Right lung (tissue), 5 donors: ENCODE data around the gene COL1A2. TPM values are rescaled to one million over a fixed set of nuclear protein-coding genes. Genes with fewer than 3 reads are reported as not detected.

ENCODE experiments used
- DNase-seq, 2 donors: peaks; one replicate each; pipeline ENCODE4 v3.0.0-alpha.2; 2013
- polyA plus RNA-seq, 5 donors: library from polyadenylated mRNA; unstranded; fragments of 120-200 nt; gene quantifications; one replicate each; pipeline versions ENCODE4 v1.2.1 to v1.2.3, GENCODE V29; 2013; ENCODE audit warnings: inconsistent platforms in 1 of 5, low replicate concordance in 1 of 5; ENCODE audit not compliant: insufficient read length in 5 of 5, insufficient read depth in 1 of 5

Gene COL1A2
- polyA plus RNA-seq, 5 donors = 1,095 to 1,229 (median 1,203) TPM

DNA sequence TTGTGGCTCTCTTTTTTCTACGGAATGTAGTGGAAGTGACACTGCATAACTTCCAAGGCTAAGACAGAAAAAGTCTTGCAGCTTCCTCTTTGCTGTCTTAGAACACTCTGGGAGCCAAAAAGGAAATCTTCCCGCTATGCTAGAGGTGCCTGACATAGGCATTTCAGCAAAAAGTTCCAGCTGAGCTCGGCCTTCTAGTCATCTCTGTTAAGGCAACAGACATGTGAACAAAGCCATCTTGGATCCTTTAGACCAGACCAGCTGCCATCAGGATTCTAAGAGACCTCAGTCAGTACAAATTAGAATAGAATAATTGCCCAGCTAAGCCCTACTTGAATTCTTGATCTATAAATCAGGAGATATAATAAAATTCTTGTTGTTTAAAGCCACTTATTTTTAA lies 16.3 kb upstream of the COL1A2 start:
- DNase-seq = no peak

DNA sequence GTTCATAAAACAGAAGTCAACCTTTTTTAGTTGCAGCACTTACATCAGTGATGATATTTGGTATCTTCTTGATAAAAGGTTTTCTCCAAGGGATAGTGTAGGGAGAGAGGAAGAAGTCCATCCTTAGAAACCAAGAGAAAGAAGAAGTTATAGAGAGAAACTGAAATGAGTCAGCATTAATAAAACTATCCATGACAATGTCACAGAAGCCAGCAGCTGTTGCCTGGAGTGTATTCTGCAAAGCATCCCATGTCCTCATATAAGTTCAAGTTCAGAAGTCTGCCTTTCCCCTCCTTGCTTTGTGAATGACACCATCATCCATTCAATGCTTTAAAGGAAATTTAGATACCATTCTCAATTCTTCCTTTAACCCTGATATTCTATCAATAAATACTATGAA lies 14.4 kb upstream of the COL1A2 start:
- DNase-seq = no peak

DNA sequence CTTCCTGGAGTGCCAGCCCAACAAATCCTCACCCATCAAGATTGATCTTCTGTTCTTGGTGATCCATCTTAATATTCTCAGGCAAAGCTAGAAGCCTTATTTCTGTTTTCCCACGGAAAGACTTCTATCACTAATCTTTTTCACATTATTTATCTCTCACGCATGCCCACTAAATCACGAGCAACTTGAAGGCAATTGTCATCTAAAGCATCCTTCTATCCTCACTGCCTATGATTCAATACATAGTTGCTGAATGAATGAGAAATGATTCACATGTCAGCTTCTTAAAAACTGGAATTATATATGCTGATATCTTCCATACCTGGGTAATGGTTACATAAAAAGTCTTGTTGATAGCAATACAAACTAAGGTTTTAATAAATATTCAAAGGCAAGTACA lies 12.6 kb upstream of the COL1A2 start:
- DNase-seq = no peak

DNA sequence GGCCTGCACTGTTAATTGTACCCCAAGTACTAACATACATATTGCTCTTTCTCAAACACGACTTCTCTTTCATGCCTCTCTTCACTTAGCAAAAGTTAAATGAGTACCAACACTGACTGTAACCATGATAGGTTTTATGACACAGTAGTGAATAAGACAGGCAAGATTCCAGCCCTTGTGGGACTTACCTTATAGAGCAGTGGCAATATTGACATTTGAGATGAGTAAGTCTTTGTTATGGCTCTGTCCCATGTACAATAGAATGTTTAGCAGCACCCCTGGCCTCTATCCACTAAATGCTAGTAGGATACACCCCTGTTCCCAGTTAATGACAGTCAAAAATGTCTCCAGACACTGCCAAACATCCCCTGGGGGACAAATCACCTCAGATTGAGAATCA lies 11.9 kb upstream of the COL1A2 start:
- DNase-seq = no peak

GRCh38 chr7:94384315-94384714 lies 10.4 kb upstream of the COL1A2 start:
- no peak for DNase-seq

GRCh38 chr7:94386416-94386815 lies 8.3 kb upstream of the COL1A2 start:
- no peak for DNase-seq

DNA sequence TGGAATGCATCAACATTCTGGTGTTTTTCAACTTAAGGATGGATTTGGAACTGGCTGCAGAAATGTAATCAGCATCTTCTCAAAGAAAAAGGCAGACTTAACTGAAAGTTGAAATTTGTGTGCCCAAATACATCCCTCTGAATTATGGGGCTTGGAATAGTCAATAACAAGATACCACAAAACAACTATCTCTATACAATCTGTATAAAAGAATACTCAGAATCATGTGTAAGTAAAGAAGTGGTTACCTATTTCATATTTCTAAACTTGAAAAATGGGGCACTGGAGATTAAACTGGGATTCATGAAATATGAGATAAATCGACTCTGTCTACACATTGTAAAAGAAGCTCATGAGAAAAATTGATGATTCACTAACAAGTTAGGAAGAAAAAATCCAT lies 6.2 kb upstream of the COL1A2 start:
- no peak for DNase-seq

- no peak for DNase-seq
These were observed 5.3 kb upstream of the COL1A2 start for GRCh38 chr7:94389381-94389780.

DNA sequence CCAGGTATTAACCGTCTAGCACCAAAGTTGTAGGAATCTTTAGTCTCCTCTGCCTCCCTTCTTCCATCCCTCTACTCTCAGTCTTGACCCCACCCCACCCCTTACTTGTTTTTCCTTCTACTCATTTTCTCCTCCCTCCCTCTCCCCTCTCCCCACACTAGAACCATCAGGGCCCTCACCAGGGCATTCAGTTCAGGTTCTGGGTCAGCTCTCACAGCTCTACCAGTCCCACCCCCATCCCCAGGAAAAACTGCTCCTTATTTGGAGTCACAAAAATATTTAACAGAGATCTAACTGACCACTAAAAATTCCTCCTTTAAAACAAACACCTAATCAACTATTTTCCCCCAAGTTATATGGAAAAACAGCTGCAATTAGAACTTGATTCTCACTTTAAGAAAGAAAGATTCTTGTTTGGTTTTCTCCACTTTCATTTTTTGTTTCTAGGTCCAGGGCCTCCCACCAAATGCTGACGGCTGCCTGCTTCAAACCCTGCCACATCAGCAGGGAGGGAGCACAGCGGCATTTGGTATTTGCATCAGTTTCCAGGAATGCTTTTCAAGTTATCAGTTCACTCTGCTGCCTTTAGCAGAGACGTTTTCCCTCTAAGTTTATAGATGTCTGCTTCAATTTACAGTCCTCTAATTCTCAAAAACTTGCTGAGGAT lies 2.8 kb upstream of the COL1A2 start:
- peak; percentile 55 to 73 for DNase-seq

DNA sequence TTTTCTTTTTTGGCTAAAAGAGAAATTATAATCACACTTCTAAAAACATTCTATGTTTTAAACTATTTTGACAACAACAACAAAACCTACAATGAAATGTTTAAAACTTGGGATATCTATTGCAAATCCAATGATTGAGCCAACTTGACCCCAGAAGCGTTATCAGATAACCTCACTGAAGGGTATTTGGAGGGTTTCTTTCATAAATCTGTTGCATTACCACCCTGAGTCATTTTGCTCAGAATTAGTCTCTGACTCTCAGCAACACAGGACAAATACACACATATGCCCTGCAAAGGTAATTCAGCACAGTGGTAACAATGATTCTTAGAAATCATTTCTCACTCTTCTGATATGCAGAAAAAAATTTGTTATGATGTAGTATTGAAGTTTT lies 2.3 kb upstream of the COL1A2 start:
- no peak for DNase-seq

- peak; percentile 51 to 53 for DNase-seq
These were observed 1.2 kb upstream of the COL1A2 start for GRCh38 chr7:94393246-94394108.

DNA sequence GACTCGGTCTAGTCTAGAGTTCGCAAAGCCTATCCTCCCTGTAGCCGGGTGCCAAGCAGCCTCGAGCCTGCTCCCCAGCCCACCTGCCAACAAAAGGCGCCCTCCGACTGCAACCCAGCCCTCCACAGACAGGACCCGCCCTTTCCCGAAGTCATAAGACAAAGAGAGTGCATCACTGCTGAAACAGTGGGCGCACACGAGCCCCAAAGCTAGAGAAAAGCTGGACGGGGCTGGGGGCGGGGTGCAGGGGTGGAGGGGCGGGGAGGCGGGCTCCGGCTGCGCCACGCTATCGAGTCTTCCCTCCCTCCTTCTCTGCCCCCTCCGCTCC lies 622 bp upstream of the COL1A2 start:
- peak; percentile 24 to 43 for DNase-seq

GRCh38 chr7:94395141-94396036 lies 694 bp downstream of the COL1A2 start:
- peak; percentile 82 to 85 for DNase-seq

DNA sequence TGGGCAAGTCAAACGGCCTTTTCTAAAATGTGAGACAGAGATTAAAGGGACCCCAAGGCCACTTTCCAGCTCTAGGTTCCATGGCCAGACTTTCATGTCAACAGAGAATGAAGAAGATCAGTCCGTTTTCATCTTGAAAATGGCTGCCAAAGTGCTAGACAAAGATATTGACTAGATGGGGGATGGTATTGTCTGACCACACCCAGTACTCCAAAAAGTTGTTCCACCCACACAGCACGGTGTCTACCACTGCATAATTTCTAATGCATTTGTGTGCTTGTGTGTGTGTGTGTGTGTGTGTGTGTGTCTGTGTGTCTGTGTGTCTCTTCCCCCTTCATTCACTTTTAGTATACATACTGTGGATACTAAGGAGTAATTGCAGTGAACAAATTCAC lies 1.3 kb downstream of the COL1A2 start:
- peak; percentile 38 to 69 for DNase-seq

DNA sequence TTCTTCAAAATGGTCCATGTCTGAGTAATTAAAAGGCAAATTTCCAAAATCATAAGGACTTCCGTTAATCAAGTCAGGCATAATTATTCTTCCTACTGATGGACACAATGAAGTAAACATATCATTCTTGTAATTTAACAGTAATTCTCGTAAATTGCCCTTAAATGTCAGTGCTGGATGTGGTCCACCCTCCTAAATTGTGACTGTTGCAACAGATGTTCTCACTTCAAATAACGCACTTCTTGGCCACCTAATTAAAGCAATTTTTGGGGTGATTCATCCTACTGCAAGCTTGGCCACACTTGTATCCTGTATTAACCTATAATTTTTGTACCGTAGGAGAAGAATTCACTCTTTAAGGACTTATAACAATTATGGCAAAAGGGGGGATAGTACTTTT lies 1.9 kb downstream of the COL1A2 start:
- DNase-seq = peak; percentile 29 to 33

- no peak for DNase-seq
These were observed 3.0 kb downstream of the COL1A2 start for GRCh38 chr7:94397722-94398121.

- DNase-seq = no peak
These were observed 4.1 kb downstream of the COL1A2 start for GRCh38 chr7:94398841-94399240.

DNA sequence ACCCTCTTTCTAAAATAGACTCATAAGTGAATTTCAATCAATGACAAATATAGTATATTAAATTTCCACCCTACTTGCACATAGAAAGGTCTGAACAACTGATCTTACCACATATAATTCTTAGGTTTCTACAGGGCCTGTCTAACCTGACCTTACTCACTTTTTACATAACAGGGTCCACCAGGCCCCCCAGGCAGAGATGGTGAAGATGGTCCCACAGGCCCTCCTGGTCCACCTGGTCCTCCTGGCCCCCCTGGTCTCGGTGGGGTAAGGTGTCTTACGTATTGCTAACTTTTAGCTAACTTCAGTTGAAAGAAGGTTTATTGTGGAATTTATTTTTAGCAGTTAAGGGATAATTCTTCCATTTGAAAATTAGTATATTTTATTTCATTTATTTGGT lies 5.3 kb downstream of the COL1A2 start:
- DNase-seq = no peak

- DNase-seq = no peak
These were observed 6.1 kb downstream of the COL1A2 start for GRCh38 chr7:94400643-94401427.

DNA sequence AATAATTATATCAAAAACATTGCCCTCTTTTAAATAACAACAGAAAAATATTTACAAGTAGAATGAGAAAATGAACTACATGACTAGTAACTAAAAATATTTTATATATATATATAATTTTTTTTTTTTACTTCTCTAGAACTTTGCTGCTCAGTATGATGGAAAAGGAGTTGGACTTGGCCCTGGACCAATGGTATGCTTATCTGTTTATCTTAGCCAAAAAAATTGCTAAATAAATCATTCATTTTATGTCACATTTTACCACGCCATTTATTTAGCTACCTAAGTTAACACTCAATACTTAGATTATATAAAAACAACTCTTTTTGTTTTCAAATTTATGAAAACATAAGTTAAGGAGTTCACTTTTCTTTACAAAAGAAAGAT lies 6.7 kb downstream of the COL1A2 start:
- DNase-seq = no peak

DNA sequence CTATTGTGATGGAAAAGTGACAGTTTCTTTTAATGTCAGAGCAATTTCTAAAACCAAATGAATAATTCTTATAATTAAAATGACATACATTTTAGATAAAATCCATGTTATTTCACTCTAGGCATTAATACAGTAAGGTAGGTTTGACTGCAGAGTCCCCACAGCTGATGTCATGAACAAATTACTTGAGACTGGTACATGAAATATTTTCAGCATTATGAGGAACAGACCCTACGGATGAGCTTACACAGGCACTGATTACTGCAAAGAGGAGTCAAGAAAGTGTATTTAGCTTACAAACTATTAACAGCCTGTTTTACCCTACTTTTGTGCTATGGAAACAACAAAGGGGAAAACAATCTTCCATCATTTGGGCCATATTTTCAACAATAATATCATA lies 8.9 kb downstream of the COL1A2 start:
- no peak for DNase-seq

GRCh38 chr7:94405506-94405905 lies 10.8 kb downstream of the COL1A2 start:
- no peak for DNase-seq
